ENCODE data around the gene RHOG.

DNA sequence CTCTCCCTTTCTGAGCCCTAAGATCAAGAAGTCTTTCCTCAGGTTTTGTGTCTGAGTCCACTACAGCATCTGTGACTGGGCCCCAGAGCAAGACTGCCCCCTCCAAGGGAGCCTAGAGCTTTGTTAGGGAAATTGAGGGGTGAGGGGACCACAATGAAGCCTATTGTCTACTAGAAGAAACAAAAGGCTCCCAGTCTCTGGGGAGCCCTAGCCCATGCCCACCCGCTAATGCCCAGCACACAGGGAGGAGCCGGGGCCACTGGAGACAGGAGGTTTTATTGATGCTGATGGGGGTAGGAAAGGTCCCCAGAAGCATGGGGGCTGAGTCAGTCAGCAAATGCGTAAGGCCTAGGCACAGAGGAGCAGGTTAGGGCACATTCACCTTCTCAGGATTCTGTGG is 14.0 kb downstream of the RHOG start:
- no peak for TF ChIP-seq POLR2A (IDR thresholded peaks at IDR 0.05)
- TF ChIP-seq CTCF (IDR thresholded peaks at IDR 0.05): no peak
